ENCODE data around the gene CYSLTR2. TPM values are rescaled to one million over a fixed set of nuclear protein-coding genes. Genes with fewer than 3 reads are reported as not detected.

CYSLTR2 gene
- total RNA-seq, 1 donor, result under 0.01 TPM

DNA sequence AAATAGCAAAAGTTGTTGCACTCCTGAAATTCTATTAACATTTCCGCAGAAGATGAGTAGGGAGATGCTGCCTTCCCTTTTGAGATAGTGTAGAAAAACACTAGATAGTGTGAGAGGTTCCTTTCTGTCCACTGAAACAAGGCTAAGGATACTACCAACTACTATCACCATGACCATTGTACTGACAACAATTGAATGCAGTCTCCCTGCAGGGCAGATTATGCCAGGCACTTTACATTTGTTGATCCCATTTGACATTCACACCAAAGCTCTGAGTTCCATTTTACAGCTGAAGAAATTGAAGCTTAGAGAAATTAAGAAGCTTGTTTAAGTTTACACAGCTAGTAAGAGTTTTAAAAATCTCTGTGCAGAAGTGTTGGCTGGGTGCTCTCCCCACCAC, 55.0 kb downstream of the CYSLTR2 start:
- Histone ChIP-seq H3K27ac (ENCODE audit: low read depth, low read length) (no peak overlapping the region), H3K79me2 (ENCODE audit: insufficient read depth, low read length) (no peaks in the 10 kb centered on the region), H3K4me1 (ENCODE audit: insufficient read depth, low read length) (no peaks in the 10 kb centered on the region), H3K9me3 (ENCODE audit: low read depth, low read length) (no peaks in the 10 kb centered on the region), H3K36me3 (ENCODE audit: insufficient read depth, low read length) (no peaks in the 10 kb centered on the region), H3K27me3 (ENCODE audit: insufficient read depth, low read length) (no peaks in the 10 kb centered on the region), H4K20me1 (ENCODE audit: insufficient read depth, low read length) (no peaks in the 10 kb centered on the region), H2AFZ (ENCODE audit: low read length) (no peak overlapping the region), H3K4me2 (ENCODE audit: insufficient read depth, low read length) (no peak overlapping the region), H3K4me3 (ENCODE audit: insufficient read depth, low read length) (no peak overlapping the region)
- DNase-seq (ENCODE audit: insufficient read length, low spot score, missing footprints), result no peak
- TF ChIP-seq, protein P1, sequence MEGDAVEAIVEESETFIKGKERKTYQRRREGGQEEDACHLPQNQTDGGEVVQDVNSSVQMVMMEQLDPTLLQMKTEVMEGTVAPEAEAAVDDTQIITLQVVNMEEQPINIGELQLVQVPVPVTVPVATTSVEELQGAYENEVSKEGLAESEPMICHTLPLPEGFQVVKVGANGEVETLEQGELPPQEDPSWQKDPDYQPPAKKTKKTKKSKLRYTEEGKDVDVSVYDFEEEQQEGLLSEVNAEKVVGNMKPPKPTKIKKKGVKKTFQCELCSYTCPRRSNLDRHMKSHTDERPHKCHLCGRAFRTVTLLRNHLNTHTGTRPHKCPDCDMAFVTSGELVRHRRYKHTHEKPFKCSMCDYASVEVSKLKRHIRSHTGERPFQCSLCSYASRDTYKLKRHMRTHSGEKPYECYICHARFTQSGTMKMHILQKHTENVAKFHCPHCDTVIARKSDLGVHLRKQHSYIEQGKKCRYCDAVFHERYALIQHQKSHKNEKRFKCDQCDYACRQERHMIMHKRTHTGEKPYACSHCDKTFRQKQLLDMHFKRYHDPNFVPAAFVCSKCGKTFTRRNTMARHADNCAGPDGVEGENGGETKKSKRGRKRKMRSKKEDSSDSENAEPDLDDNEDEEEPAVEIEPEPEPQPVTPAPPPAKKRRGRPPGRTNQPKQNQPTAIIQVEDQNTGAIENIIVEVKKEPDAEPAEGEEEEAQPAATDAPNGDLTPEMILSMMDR (IDR thresholded peaks at IDR 0.05; ENCODE audit: extremely low read depth, low read depth, low read length), result no peak

DNA sequence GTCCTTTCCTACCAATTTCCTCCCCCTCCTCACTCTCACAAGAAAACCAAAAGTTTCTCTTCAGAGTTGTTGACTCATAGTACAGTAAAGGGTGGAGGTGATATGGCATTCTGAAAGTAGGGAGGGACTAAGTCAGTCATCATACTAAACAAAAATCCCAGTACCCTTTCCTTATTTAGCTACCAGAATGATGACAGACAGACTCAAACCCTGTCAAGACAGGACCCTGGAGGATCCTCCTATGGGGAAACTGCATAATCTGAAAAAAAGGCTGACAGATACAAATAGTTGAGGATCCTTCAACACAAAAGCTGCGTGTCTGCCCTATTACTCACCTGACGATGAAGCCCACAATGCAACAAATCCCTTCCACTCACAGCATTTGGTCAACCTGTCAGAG, 55.5 kb downstream of the CYSLTR2 start:
- Histone ChIP-seq H3K9me3 (ENCODE audit: low read depth, low read length) (no peaks in the 10 kb centered on the region), H3K27me3 (ENCODE audit: insufficient read depth, low read length) (no peaks in the 10 kb centered on the region), H3K4me3 (ENCODE audit: insufficient read depth, low read length) (no peak overlapping the region), H3K27ac (ENCODE audit: low read depth, low read length) (no peak overlapping the region), H3K36me3 (ENCODE audit: insufficient read depth, low read length) (no peaks in the 10 kb centered on the region), H3K4me1 (ENCODE audit: insufficient read depth, low read length) (no peaks in the 10 kb centered on the region), H2AFZ (ENCODE audit: low read length) (no peak overlapping the region), H3K79me2 (ENCODE audit: insufficient read depth, low read length) (no peaks in the 10 kb centered on the region), H3K4me2 (ENCODE audit: insufficient read depth, low read length) (no peak overlapping the region), H4K20me1 (ENCODE audit: insufficient read depth, low read length) (no peaks in the 10 kb centered on the region)
- TF ChIP-seq, protein P1 (IDR thresholded peaks at IDR 0.05; ENCODE audit: extremely low read depth, low read depth, low read length), result no peak
- no peak for DNase-seq (ENCODE audit: insufficient read length, low spot score, missing footprints)

DNA sequence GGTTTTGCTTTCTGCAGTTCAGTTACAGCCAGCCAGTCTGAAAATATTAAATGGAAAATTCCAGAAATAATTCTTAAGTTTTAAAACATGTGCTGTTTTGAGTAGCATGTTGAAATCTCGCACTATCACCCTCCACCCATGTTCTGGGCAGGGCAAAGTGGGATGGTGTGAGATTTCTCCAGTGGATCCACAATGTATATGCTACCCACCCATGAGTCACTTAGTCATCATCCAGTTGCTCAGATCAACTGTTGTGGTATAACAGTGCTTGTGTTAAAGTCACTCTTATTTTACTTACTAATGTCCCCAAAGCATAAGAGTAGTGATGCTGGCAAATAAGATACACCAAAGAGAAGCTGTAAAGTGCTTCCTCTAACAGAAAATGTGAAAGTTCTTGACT, 56.4 kb downstream of the CYSLTR2 start:
- Histone ChIP-seq H3K79me2 (ENCODE audit: insufficient read depth, low read length) (no peaks in the 10 kb centered on the region), H3K9me3 (ENCODE audit: low read depth, low read length) (no peaks in the 10 kb centered on the region), H3K27ac (ENCODE audit: low read depth, low read length) (no peak overlapping the region), H3K4me3 (ENCODE audit: insufficient read depth, low read length) (no peak overlapping the region), H4K20me1 (ENCODE audit: insufficient read depth, low read length) (no peaks in the 10 kb centered on the region), H2AFZ (ENCODE audit: low read length) (no peak overlapping the region), H3K36me3 (ENCODE audit: insufficient read depth, low read length) (no peaks in the 10 kb centered on the region), H3K4me1 (ENCODE audit: insufficient read depth, low read length) (no peaks in the 10 kb centered on the region), H3K4me2 (ENCODE audit: insufficient read depth, low read length) (no peak overlapping the region), H3K27me3 (ENCODE audit: insufficient read depth, low read length) (no peaks in the 10 kb centered on the region)
- TF ChIP-seq, protein P1 (IDR thresholded peaks at IDR 0.05; ENCODE audit: extremely low read depth, low read depth, low read length), result no peak
- no peak for DNase-seq (ENCODE audit: insufficient read length, low spot score, missing footprints)

DNA sequence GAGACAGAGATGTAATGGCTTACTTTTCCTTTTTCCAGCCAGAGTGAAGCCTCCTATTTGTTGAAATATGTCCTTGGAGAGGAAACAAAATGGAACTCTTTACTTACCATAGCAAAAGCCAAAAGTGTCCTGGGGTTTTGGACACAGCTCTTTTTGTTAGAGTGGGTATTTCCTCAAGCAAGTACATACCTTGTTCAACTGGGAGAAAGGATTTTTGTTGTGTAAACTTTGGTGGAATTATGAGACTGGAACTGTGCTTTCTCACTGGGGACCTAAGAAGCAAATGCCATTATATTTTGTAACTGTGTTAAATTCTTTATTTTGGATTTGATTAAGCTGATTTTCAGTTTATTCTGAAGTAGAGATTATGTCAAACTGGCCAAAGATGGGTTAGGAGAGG, 58.4 kb downstream of the CYSLTR2 start:
- H3K4me1 ChIP-seq (ENCODE audit: insufficient read depth, low read length), result no peaks in the 10 kb centered on the region
- TF ChIP-seq, protein P1 (IDR thresholded peaks at IDR 0.05; ENCODE audit: extremely low read depth, low read depth, low read length), result no peak

More for the DNA sequence above, 58.4 kb downstream of the CYSLTR2 start:
- no peak overlapping the region for H2AFZ ChIP-seq (ENCODE audit: low read length)
- H3K4me2 ChIP-seq (ENCODE audit: insufficient read depth, low read length), result no peak overlapping the region
- H3K9me3 ChIP-seq (ENCODE audit: low read depth, low read length), result peaks cover 2% of the 10 kb centered on the region
- H3K27ac ChIP-seq (ENCODE audit: low read depth, low read length), result no peak overlapping the region
- no peaks in the 10 kb centered on the region for H3K36me3 ChIP-seq (ENCODE audit: insufficient read depth, low read length)
- H3K4me3 ChIP-seq (ENCODE audit: insufficient read depth, low read length), result no peak overlapping the region
- no peaks in the 10 kb centered on the region for H3K79me2 ChIP-seq (ENCODE audit: insufficient read depth, low read length)
- H4K20me1 ChIP-seq (ENCODE audit: insufficient read depth, low read length), result no peaks in the 10 kb centered on the region
- H3K27me3 ChIP-seq (ENCODE audit: insufficient read depth, low read length), result no peaks in the 10 kb centered on the region
- DNase-seq (ENCODE audit: insufficient read length, low spot score, missing footprints), result no peak
